HepG2 (cell line): ENCODE results near the gene ZBTB46. TPM values are rescaled to one million over a fixed set of nuclear protein-coding genes. Genes with fewer than 3 reads are reported as not detected.

Experiments
- FOXP1 ChIP-seq, 2 experiments: fragments of 450-650 bp in 1 of 2; IDR thresholded peaks; 2 replicates each; pipeline ENCODE4 v1.6.1; 2017 to 2018; ENCODE audit warnings: antibody characterized with exemption in 1 of 2
- GATA4 ChIP-seq: sonication (generic); IDR thresholded peaks from 2 replicates; pipeline ENCODE4 v1.6.1; 2016; ENCODE audit warnings: antibody characterized with exemption, low read depth, borderline replicate concordance
- GATAD2A ChIP-seq: IDR thresholded peaks from 2 replicates; pipeline ENCODE4 v1.6.1; 2016
- HCFC1 ChIP-seq: fragments of 150-350 bp; IDR thresholded peaks from 2 replicates; pipeline ENCODE4 v1.6.1; 2014; ENCODE audit warnings: low read depth, low read length
- HOXA5 ChIP-seq: sonication (generic); formaldehyde crosslinking; IDR thresholded peaks from 2 replicates; pipeline ENCODE4 v1.4.0; 2020; ENCODE audit warnings: missing genetic modification reagents
- IKZF4 ChIP-seq: sonication (generic); formaldehyde crosslinking; IDR thresholded peaks from 2 replicates; pipeline ENCODE4 v1.5.1; 2020; ENCODE audit warnings: borderline replicate concordance, mild to moderate bottlenecking, low read depth, missing genetic modification reagents; ENCODE audit errors: not compliant biosample characterization
- JUND ChIP-seq: sonication (generic); formaldehyde crosslinking; IDR thresholded peaks from 2 replicates; pipeline ENCODE4 v1.8.0; 2022; ENCODE audit warnings: mild to moderate bottlenecking, missing genetic modification reagents
- KLF6 ChIP-seq: IDR thresholded peaks from 2 replicates; pipeline ENCODE4 v1.8.0; 2016; ENCODE audit warnings: missing biosample characterization, missing genetic modification reagents
- MBD4 ChIP-seq: IDR thresholded peaks from 2 replicates; pipeline ENCODE4 v1.6.1; 2012; ENCODE audit warnings: low read length, inconsistent platforms, borderline replicate concordance
- MEIS1 ChIP-seq: sonication (generic); formaldehyde crosslinking; IDR thresholded peaks from 2 replicates; pipeline ENCODE4 v1.9.0; 2021; ENCODE audit warnings: mild to moderate bottlenecking, missing genetic modification reagents, moderate library complexity, borderline replicate concordance
- PHF5A ChIP-seq: IDR thresholded peaks from one replicate; pipeline ENCODE4 v1.6.1; 2018; ENCODE audit warnings: low read depth, missing genetic modification reagents; ENCODE audit not compliant: unreplicated experiment
- SAP130 ChIP-seq: IDR thresholded peaks from 2 replicates; pipeline ENCODE4 v1.6.1; 2016; ENCODE audit warnings: low read depth
- SP5 ChIP-seq: IDR thresholded peaks from 2 replicates; pipeline ENCODE4 v1.6.1; 2016; ENCODE audit warnings: low read depth, borderline replicate concordance
- TEF ChIP-seq: sonication (generic); formaldehyde crosslinking; IDR thresholded peaks from 2 replicates; pipeline ENCODE4 v1.5.0; 2020; ENCODE audit warnings: missing genetic modification reagents
- XBP1 ChIP-seq: sonication (generic); formaldehyde crosslinking; IDR thresholded peaks from 2 replicates; pipeline ENCODE4 v1.5.0; 2020; ENCODE audit warnings: missing genetic modification reagents
- ZBTB42 ChIP-seq: sonication (generic); formaldehyde crosslinking; IDR thresholded peaks from 2 replicates; pipeline ENCODE4 v1.5.0; 2020; ENCODE audit warnings: mild to moderate bottlenecking, missing genetic modification reagents
- ZC3H4 ChIP-seq: sonication (generic); formaldehyde crosslinking; IDR thresholded peaks from 2 replicates; pipeline ENCODE4 v1.4.0; 2020; ENCODE audit warnings: missing genetic modification reagents, borderline replicate concordance
- ZNF547 ChIP-seq: sonication (generic); formaldehyde crosslinking; IDR thresholded peaks from 2 replicates; pipeline ENCODE4 v1.5.1; 2020; ENCODE audit warnings: mild to moderate bottlenecking, missing genetic modification reagents
- ZNF660 ChIP-seq: sonication (generic); formaldehyde crosslinking; IDR thresholded peaks from 2 replicates; pipeline ENCODE4 v1.5.1; 2020; ENCODE audit warnings: mild to moderate bottlenecking, low read depth, missing genetic modification reagents, borderline replicate concordance
- ZSCAN30 ChIP-seq: sonication (generic); formaldehyde crosslinking; IDR thresholded peaks from 2 replicates; pipeline ENCODE4 v1.5.0; 2020; ENCODE audit warnings: mild to moderate bottlenecking, missing genetic modification reagents
- polyA plus RNA-seq, 8 experiments: library from polyadenylated mRNA; depleted of rRNA in 3 of 8; stranded (reverse) in 7 of 8; unstranded in 1 of 8; fragments of >200 nt; fragmentation: Illumina TruSeq in 4 of 8; extraction: Trizol in 4 of 8; gene quantifications; 2 replicates each; pipeline versions ENCODE4 v1.2.1 to v1.2.3, GENCODE V29; 2011 to 2016; ENCODE audit warnings: low read depth in 4 of 8, missing spikeins in 1 of 8, mixed read lengths in 1 of 8; ENCODE audit not compliant: insufficient read depth in 1 of 8
- total RNA-seq, 5 experiments: library from RNA; depleted of rRNA; stranded (reverse); fragments of >200 nt; fragmentation: Illumina TruSeq; extraction: Trizol; gene quantifications; 2 replicates each; pipeline ENCODE4 v1.2.3, GENCODE V29; 2016; ENCODE audit warnings: low read depth in 1 of 5
- TF ChIP-seq, protein P1 (sequence below): sonication (generic); formaldehyde crosslinking; IDR thresholded peaks from 2 replicates; pipeline ENCODE4 v1.4.0; 2020; ENCODE audit warnings: mild to moderate bottlenecking, missing genetic modification reagents, borderline replicate concordance
- TF ChIP-seq, protein P2 (sequence below): sonication (generic); formaldehyde crosslinking; IDR thresholded peaks from 2 replicates; pipeline ENCODE4 v1.4.0; 2020; ENCODE audit warnings: missing genetic modification reagents, borderline replicate concordance
- TF ChIP-seq, protein P3 (sequence below): IDR thresholded peaks from 2 replicates; pipeline ENCODE4 v1.6.1; 2018; ENCODE audit warnings: missing genetic modification reagents
- TF ChIP-seq, protein P4 (sequence below): sonication (generic); formaldehyde crosslinking; IDR thresholded peaks from 2 replicates; pipeline ENCODE4 v1.5.1; 2020; ENCODE audit warnings: missing genetic modification reagents, mild to moderate bottlenecking, borderline replicate concordance

The ZBTB46 gene
- total and polyA plus RNA-seq, 2 of the 13 experiments (the other 11 are each of a cell fraction or from before 2014, with no cell fraction given) = 1.6 to 13.5 TPM

- TF ChIP-seq, protein P1, sequence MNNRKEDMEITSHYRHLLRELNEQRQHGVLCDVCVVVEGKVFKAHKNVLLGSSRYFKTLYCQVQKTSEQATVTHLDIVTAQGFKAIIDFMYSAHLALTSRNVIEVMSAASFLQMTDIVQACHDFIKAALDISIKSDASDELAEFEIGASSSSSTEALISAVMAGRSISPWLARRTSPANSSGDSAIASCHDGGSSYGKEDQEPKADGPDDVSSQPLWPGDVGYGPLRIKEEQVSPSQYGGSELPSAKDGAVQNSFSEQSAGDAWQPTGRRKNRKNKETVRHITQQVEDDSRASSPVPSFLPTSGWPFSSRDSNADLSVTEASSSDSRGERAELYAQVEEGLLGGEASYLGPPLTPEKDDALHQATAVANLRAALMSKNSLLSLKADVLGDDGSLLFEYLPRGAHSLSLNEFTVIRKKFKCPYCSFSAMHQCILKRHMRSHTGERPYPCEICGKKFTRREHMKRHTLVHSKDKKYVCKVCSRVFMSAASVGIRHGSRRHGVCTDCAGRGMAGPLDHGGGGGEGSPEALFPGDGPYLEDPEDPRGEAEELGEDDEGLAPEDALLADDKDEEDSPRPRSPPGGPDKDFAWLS (CRISPR knock-in tag) = no peak
- TF ChIP-seq ZBTB42 (CRISPR knock-in tag) (no peak; the same call in 1 of the 2 replicates), HCFC1 (no peak), TEF (CRISPR knock-in tag) (no peak), JUND (CRISPR knock-in tag) (no peak), ZNF547 (CRISPR knock-in tag) (no peak), FOXP1 (IDR thresholded peaks at IDR 0.05) (no peak), FOXP1 (CRISPR knock-in tag; IDR thresholded peaks at IDR 0.05) (no peak), IKZF4 (CRISPR knock-in tag) (no peak), GATA4 (no peak), XBP1 (no peak), PHF5A (CRISPR knock-in tag) (no peak), ZC3H4 (CRISPR knock-in tag) (0 out of 2 replicates have a peak, but pooled peaks have one; percentile 15), SP5 (CRISPR knock-in tag) (peak; percentile 24; the same call in 1 of the 2 replicates), SAP130 (CRISPR knock-in tag) (no peak; the same call in none of the 2 replicates), GATAD2A (CRISPR knock-in tag) (no peak), ZSCAN30 (no peak), KLF6 (CRISPR knock-in tag) (0 out of 2 replicates have a peak, but pooled peaks have one; percentile 28), ZNF660 (no peak), MEIS1 (CRISPR knock-in tag) (no peak), MBD4 (no peak), HOXA5 (CRISPR knock-in tag) (no peak)
- TF ChIP-seq, protein P2, sequence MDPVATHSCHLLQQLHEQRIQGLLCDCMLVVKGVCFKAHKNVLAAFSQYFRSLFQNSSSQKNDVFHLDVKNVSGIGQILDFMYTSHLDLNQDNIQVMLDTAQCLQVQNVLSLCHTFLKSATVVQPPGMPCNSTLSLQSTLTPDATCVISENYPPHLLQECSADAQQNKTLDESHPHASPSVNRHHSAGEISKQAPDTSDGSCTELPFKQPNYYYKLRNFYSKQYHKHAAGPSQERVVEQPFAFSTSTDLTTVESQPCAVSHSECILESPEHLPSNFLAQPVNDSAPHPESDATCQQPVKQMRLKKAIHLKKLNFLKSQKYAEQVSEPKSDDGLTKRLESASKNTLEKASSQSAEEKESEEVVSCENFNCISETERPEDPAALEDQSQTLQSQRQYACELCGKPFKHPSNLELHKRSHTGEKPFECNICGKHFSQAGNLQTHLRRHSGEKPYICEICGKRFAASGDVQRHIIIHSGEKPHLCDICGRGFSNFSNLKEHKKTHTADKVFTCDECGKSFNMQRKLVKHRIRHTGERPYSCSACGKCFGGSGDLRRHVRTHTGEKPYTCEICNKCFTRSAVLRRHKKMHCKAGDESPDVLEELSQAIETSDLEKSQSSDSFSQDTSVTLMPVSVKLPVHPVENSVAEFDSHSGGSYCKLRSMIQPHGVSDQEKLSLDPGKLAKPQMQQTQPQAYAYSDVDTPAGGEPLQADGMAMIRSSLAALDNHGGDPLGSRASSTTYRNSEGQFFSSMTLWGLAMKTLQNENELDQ = no peak
- TF ChIP-seq, protein P3, sequence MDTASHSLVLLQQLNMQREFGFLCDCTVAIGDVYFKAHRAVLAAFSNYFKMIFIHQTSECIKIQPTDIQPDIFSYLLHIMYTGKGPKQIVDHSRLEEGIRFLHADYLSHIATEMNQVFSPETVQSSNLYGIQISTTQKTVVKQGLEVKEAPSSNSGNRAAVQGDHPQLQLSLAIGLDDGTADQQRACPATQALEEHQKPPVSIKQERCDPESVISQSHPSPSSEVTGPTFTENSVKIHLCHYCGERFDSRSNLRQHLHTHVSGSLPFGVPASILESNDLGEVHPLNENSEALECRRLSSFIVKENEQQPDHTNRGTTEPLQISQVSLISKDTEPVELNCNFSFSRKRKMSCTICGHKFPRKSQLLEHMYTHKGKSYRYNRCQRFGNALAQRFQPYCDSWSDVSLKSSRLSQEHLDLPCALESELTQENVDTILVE (CRISPR knock-in tag) = no peak; the same call in 1 of the 2 replicates
- TF ChIP-seq, protein P4, sequence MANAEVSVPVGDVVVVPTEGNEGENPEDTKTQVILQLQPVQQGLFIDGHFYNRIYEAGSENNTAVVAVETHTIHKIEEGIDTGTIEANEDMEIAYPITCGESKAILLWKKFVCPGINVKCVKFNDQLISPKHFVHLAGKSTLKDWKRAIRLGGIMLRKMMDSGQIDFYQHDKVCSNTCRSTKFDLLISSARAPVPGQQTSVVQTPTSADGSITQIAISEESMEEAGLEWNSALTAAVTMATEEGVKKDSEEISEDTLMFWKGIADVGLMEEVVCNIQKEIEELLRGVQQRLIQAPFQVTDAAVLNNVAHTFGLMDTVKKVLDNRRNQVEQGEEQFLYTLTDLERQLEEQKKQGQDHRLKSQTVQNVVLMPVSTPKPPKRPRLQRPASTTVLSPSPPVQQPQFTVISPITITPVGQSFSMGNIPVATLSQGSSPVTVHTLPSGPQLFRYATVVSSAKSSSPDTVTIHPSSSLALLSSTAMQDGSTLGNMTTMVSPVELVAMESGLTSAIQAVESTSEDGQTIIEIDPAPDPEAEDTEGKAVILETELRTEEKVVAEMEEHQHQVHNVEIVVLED (CRISPR knock-in tag) = no peak
Measured at GRCh38 chr20:63854766-63855362, 23.8 kb upstream of the ZBTB46 start (continued).
